Breast epithelium (tissue), 4 donors: ENCODE measurements around the gene OR10H1. TPM values are rescaled to one million over a fixed set of nuclear protein-coding genes. Genes with fewer than 3 reads are reported as not detected.
"Not testable (repeated sequence)": the region's sequence is repeated elsewhere in the genome, so short reads cannot be mapped to it uniquely, and the experiment has no call there.

ENCODE experiments used
- DNase-seq, 2 donors: peaks; one replicate each; pipeline ENCODE4 v3.0.0-alpha.2; 2019; ENCODE audit warnings: low spot score in 2 of 2
- H3K27ac ChIP-seq, 2 donors: fragments of 200-600 bp; sonication (generic) in 1 of 2; one replicate each; pipeline ENCODE4 v1.5.1; 2016 to 2019; ENCODE audit warnings: mild to moderate bottlenecking in 1 of 2
- H3K27me3 ChIP-seq, 2 donors: fragments of 200-600 bp; sonication (generic) in 1 of 2; one replicate each; pipeline versions ENCODE4 v1.5.1 to v1.6.0; 2017 to 2019; ENCODE audit warnings: control low read depth in 1 of 2, mild to moderate bottlenecking in 1 of 2
- H3K36me3 ChIP-seq: fragments of 200-600 bp; one replicate; pipeline ENCODE4 v1.5.1; 2019
- H3K4me1 ChIP-seq, 2 donors: fragments of 200-600 bp; sonication (generic); one replicate each; pipeline ENCODE4 v1.5.1; 2016 to 2019; ENCODE audit warnings: control low read depth in 1 of 2
- H3K4me3 ChIP-seq, 3 donors: fragments of 200-600 bp; sonication (generic); 1 replicate in 2 of 3; 2 replicates in 1 of 3; pipeline ENCODE4 v1.5.1; 2016 to 2019; ENCODE audit warnings: mild to moderate bottlenecking in 3 of 3, moderate library complexity in 2 of 3
- H3K9me3 ChIP-seq, 2 donors: fragments of 200-600 bp; sonication (generic) in 1 of 2; one replicate each; pipeline ENCODE4 v1.5.1; 2016 to 2019; ENCODE audit warnings: control low read depth in 1 of 2
- CTCF ChIP-seq, 3 donors: fragments of 450-650 bp; IDR thresholded peaks; one replicate each; pipeline ENCODE4 v1.5.1; 2016 to 2017; ENCODE audit warnings: antibody characterized with exemption in 3 of 3, mild to moderate bottlenecking in 3 of 3, moderate library complexity in 3 of 3
- POLR2A ChIP-seq: fragments of 450-650 bp; IDR thresholded peaks from one replicate; pipeline ENCODE4 v1.6.1; 2016; ENCODE audit warnings: antibody characterized with exemption, mild to moderate bottlenecking, moderate library complexity
- POLR2AphosphoS5 ChIP-seq, 3 donors: sonication (generic); formaldehyde crosslinking; IDR thresholded peaks; one replicate each; pipeline ENCODE4 v1.6.1; 2017; ENCODE audit warnings: antibody characterized with exemption in 3 of 3
- intact Hi-C: fragments of 100-400 bp; cut with DNase I; formaldehyde crosslinking; loops from one replicate; pipeline ENCODE4 v1.15.1; 2023; ENCODE audit warnings: low total_unique reads
- total RNA-seq, 3 donors: library from RNA; depleted of rRNA; stranded (reverse); fragments of >200 nt; gene quantifications; one replicate each; pipeline ENCODE4 v1.1.0, GENCODE V29; 2016

Gene OR10H1
- total RNA-seq, 3 donors from 2014 or later: not detected

- Histone ChIP-seq H3K4me1 (no peaks in the 10 kb centered on the region), H3K36me3 (no peaks in the 10 kb centered on the region), H3K4me3 (no peak overlapping the region), H3K9me3 (no peaks in the 10 kb centered on the region), H3K27me3 (no peaks in the 10 kb centered on the region), H3K27ac (peak overlapping the region in 1 of 2 donors; percentile 100)
- DNase-seq: no peak
- no peak for TF ChIP-seq POLR2AphosphoS5 (IDR thresholded peaks at IDR 0.05)
- TF ChIP-seq POLR2A: no peak
- TF ChIP-seq CTCF (IDR thresholded peaks at IDR 0.05): no peak
- intact Hi-C loops: no loop called here
These were observed 22.9 kb upstream of the OR10H1 start for GRCh38 chr19:15838351-15838750.

DNA sequence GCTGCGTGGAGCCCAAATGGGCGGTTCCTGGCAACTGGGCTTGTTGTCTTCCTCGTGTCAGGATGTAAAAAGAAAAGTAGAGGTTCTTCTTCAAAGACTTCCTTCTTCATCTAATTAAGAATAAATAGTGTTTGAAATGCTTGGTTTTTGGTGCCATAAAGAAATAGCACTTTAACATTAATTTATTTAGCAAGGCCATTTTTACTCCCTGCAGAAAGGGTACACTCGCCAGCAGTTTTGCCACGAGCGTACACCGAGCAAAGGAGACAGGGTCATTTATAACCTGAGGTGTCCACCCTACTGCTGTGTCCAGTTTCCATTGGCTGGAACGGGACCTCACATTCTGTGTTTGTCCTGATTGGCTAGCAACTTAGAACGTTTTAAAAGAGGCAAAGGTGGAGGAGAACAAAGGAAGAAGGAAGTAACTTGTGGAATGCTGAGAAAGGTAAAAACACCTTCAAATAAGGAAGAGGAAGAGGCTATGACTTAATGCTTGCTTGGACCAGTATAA lies 21.8 kb upstream of the OR10H1 start:
- Histone ChIP-seq H3K9me3 (no peaks in the 10 kb centered on the region), H3K27me3 (no peaks in the 10 kb centered on the region), H3K36me3 (no peaks in the 10 kb centered on the region), H3K4me1 (no peaks in the 10 kb centered on the region), H3K27ac (peak overlapping the region; percentile 100), H3K4me3 (peak overlapping the region; percentile 69 to 95 (median 81))
- intact Hi-C loops: no loop called here
- TF ChIP-seq POLR2A (no peak), POLR2AphosphoS5 (IDR thresholded peaks at IDR 0.05) (no peak), CTCF (IDR thresholded peaks at IDR 0.05) (no peak)
- peak; percentile 58 to 99 for DNase-seq

DNA sequence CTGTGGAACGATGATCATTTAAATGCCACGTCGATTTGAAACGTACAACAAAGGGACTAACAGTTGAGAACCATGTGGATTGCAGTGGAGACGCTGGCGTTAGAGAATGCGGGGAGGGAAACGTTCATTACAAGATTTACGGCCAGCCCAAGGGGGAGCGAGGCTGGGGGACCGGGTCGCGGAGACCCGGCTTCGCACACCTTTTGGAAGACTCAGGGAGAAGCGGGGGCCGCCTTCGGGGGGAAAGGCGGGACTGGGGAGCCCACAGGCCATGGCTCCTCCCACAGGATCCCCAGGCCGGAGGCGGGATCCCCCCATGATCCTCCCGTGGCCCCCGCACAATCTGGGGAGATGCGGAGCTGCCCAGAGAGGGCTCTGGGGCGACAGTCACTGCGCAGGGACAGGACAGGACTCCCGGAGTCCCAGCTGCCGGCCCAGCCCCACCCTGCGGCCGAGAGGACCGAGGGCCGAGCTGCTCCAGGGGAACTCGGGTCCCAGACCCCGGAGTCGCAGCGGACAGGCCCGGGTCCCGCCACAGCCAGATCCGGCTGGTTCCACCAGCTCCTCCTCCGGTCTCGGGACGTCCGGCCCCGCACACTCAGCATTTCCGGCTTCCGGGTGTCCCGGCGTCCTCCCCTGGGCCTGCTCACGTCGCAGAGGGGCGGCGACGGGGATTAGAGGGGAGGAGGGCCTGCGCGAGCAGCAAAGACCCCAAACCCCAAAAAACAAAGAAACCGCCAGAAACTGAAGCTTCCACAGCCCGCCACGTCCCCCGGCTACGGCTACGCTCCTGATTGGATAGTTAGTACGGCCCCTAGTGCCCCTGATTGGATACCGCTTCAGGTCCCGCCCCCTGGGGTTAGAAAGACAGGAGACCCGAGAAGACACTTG lies 21.1 kb upstream of the OR10H1 start:
- H3K27ac ChIP-seq: peak overlapping the region; percentile 100
- TF ChIP-seq CTCF (IDR thresholded peaks at IDR 0.05): no peak
- peak; percentile 88 for TF ChIP-seq POLR2A
- TF ChIP-seq POLR2AphosphoS5 (IDR thresholded peaks at IDR 0.05): peak; percentile 78 to 92 (median 92)
- no peaks in the 10 kb centered on the region for H3K4me1 ChIP-seq
- H3K27me3 ChIP-seq: no peaks in the 10 kb centered on the region
- H3K36me3 ChIP-seq: no peaks in the 10 kb centered on the region
- intact Hi-C loops: no loop called here
- no peaks in the 10 kb centered on the region for H3K9me3 ChIP-seq
- peak overlapping the region; percentile 69 to 95 (median 81) for H3K4me3 ChIP-seq
- peak in 1 of 2 donors; percentile 96 for DNase-seq

GRCh38 chr19:15835565-15836329 lies 20.3 kb upstream of the OR10H1 start:
- peak in 1 of 2 donors; percentile 35 for DNase-seq
- H3K36me3 ChIP-seq, H3K27me3 ChIP-seq, H3K4me1 ChIP-seq, H3K9me3 ChIP-seq, intact Hi-C loops: not testable (repeated sequence)
- peak overlapping the region; percentile 69 to 95 (median 81) for H3K4me3 ChIP-seq
- H3K27ac ChIP-seq: peak overlapping the region; percentile 100

DNA sequence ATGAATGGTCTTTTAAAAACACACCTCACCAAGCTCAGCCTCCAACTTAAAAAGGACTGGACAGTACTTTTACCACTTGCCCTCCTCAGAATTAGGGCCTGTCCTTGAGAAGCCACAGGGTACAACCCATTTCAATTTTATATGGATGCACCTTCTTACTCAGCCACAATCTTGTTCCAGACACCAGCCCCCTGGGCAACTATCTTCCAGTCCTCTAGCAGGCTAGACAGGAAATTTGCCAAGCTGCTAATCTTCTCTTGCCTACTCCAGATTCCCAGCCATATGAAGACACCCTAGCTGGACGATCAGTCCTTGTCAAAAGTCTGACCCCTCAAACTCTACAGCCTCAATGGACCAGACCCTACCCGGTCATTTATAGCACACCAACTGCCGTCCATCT lies 18.8 kb upstream of the OR10H1 start:
- H3K27me3 ChIP-seq, H3K4me3 ChIP-seq, H3K36me3 ChIP-seq, H3K9me3 ChIP-seq, DNase-seq, H3K4me1 ChIP-seq, H3K27ac ChIP-seq: not testable (repeated sequence)
- intact Hi-C loops: loop anchor here (5.0 kb wide), 1 partner anchor 138 kb away; no protein-coding TSS in a partner anchor
